Measurements from ENCODE around the gene CFAP74. TPM values are rescaled to one million over a fixed set of nuclear protein-coding genes. Genes with fewer than 3 reads are reported as not detected.

The CFAP74 gene
- polyA plus RNA-seq, 1 donor: 0.76 TPM

GRCh38 chr1:1879942-1880341 is 123.6 kb downstream of the CFAP74 start:
- no peak for DNase-seq

GRCh38 chr1:1877865-1878436 is 125.6 kb downstream of the CFAP74 start:
- DNase-seq: no peak

- DNase-seq: no peak
Measured at GRCh38 chr1:1876335-1876930, 127.2 kb downstream of the CFAP74 start.

GRCh38 chr1:1875932-1876331 is 127.7 kb downstream of the CFAP74 start:
- DNase-seq: no peak

- DNase-seq: no peak
Measured at GRCh38 chr1:1874901-1875300, 128.7 kb downstream of the CFAP74 start.

GRCh38 chr1:1873186-1873585 is 130.4 kb downstream of the CFAP74 start:
- DNase-seq: no peak

GRCh38 chr1:1872329-1872994 is 131.1 kb downstream of the CFAP74 start:
- DNase-seq: no peak

Other genes starting within 250 kb of the CFAP74 start
- 44.3 TPM for gene NADK, start 225.3 kb downstream of the CFAP74 start, polyA plus RNA-seq (ENCODE audit: insufficient read length)
- gene GNB1, start 112.7 kb downstream of the CFAP74 start, polyA plus RNA-seq (ENCODE audit: insufficient read length): 269 TPM
- 0.65 TPM for gene CALML6, start 88.5 kb downstream of the CFAP74 start, polyA plus RNA-seq (ENCODE audit: insufficient read length)
- gene TMEM52, start 84.5 kb downstream of the CFAP74 start, polyA plus RNA-seq (ENCODE audit: insufficient read length): 1.1 TPM
- 2.1 TPM for gene GABRD, start 15.6 kb upstream of the CFAP74 start, polyA plus RNA-seq (ENCODE audit: insufficient read length)
- gene PRKCZ, start 46.6 kb upstream of the CFAP74 start, polyA plus RNA-seq (ENCODE audit: insufficient read length): 29.7 TPM
- 27.3 TPM for gene FAAP20, start 191.0 kb upstream of the CFAP74 start, polyA plus RNA-seq (ENCODE audit: insufficient read length)
- 48.5 TPM for gene SKI, start 224.5 kb upstream of the CFAP74 start, polyA plus RNA-seq (ENCODE audit: insufficient read length)

Data from left kidney (tissue), 2 donors.